Nephron (organoid): ENCODE results near the gene ARIH2.

Experiments used
- H3K27ac Mint-ChIP-seq, 3 experiments: 2 replicates each; pipeline ENCODE4 v1.8.0; 2020; ENCODE audit warnings: mixed read lengths in 3 of 3, mild to moderate bottlenecking in 2 of 3, moderate library complexity in 1 of 3
- H3K27me3 Mint-ChIP-seq: 2 replicates; pipeline ENCODE4 v1.8.0; 2021; ENCODE audit warnings: low read depth, mild to moderate bottlenecking, moderate library complexity, mixed read lengths
- H3K36me3 Mint-ChIP-seq: 2 replicates; pipeline ENCODE4 v1.8.0; 2020; ENCODE audit warnings: low read depth, mixed read lengths
- H3K4me1 Mint-ChIP-seq: 2 replicates; pipeline ENCODE4 v1.8.0; 2020; ENCODE audit warnings: mixed read lengths
- H3K4me3 Mint-ChIP-seq, 3 experiments: 2 replicates each; pipeline ENCODE4 v1.8.0; 2020; ENCODE audit warnings: mild to moderate bottlenecking in 3 of 3, mixed read lengths in 3 of 3, moderate library complexity in 2 of 3
- H3K9me3 Mint-ChIP-seq: 2 replicates; pipeline ENCODE4 v1.8.0; 2020; ENCODE audit warnings: mixed read lengths
- CTCF ChIP-seq, 3 experiments: fragments of 200-600 bp; sonication (generic); IDR thresholded peaks; one replicate each; pipeline ENCODE4 v1.5.0; 2021; ENCODE audit warnings: antibody characterized with exemption in 3 of 3; ENCODE audit not compliant: unreplicated experiment in 3 of 3

ARIH2 gene

GRCh38 chr3:49027634-49028033, 109.0 kb downstream of the ARIH2 start:
- peak overlapping the region in 1 of 3 experiments; percentile 48 for H3K27ac Mint-ChIP-seq

GRCh38 chr3:49028298-49028672, 109.6 kb downstream of the ARIH2 start:
- peak overlapping the region; percentile 19 to 90 (median 86) for H3K27ac Mint-ChIP-seq
- H3K4me1 Mint-ChIP-seq: peaks cover 34% of the 10 kb centered on the region
- no peak for TF ChIP-seq CTCF (IDR thresholded peaks at IDR 0.05; ENCODE audit: unreplicated experiment in 3 of 3)
- H3K4me3 Mint-ChIP-seq: peak overlapping the region; percentile 94 to 97 (median 95)
- H3K36me3 Mint-ChIP-seq: peaks cover 67% of the 10 kb centered on the region
- no peaks in the 10 kb centered on the region for H3K27me3 Mint-ChIP-seq
- H3K9me3 Mint-ChIP-seq: no peaks in the 10 kb centered on the region

More at GRCh38 chr3:49027634-49028033, 109.0 kb downstream of the ARIH2 start:
- TF ChIP-seq CTCF (IDR thresholded peaks at IDR 0.05; ENCODE audit: unreplicated experiment in 3 of 3): no peak
- H3K4me1 Mint-ChIP-seq: peaks cover 38% of the 10 kb centered on the region
- H3K36me3 Mint-ChIP-seq: peaks cover 64% of the 10 kb centered on the region
- H3K27me3 Mint-ChIP-seq: no peaks in the 10 kb centered on the region
- H3K9me3 Mint-ChIP-seq: no peaks in the 10 kb centered on the region
- H3K4me3 Mint-ChIP-seq: peak overlapping the region; percentile 94 to 97 (median 95)

GRCh38 chr3:49028673-49029562, 110.3 kb downstream of the ARIH2 start, which contains the start of gene IMPDH2:
IMPDH2 (minus strand) TSS chr3:49029398; CDS start chr3:49029350, 48 bp downstream.
- H3K4me3 Mint-ChIP-seq: peak within 1 kb of the TSS; percentile 94 to 97 (median 95)
- no peaks in the 10 kb centered on the region for H3K27me3 Mint-ChIP-seq
- no peak for TF ChIP-seq CTCF (IDR thresholded peaks at IDR 0.05; ENCODE audit: unreplicated experiment in 3 of 3)
- no peaks in the 10 kb centered on the region for H3K9me3 Mint-ChIP-seq
- H3K36me3 Mint-ChIP-seq: peaks cover 66% of the 10 kb centered on the region
- H3K27ac Mint-ChIP-seq: peak within 1 kb of the TSS; percentile 86 to 95 (median 90)
- peaks cover 33% of the 10 kb centered on the region for H3K4me1 Mint-ChIP-seq

- H3K27me3 Mint-ChIP-seq: no peaks in the 10 kb centered on the region
- H3K27ac Mint-ChIP-seq: peak overlapping the region; percentile 86 to 95 (median 90)
- H3K9me3 Mint-ChIP-seq: no peaks in the 10 kb centered on the region
- TF ChIP-seq CTCF (IDR thresholded peaks at IDR 0.05; ENCODE audit: unreplicated experiment in 3 of 3): no peak
- peak overlapping the region; percentile 94 to 97 (median 95) for H3K4me3 Mint-ChIP-seq
- peaks cover 64% of the 10 kb centered on the region for H3K36me3 Mint-ChIP-seq
- H3K4me1 Mint-ChIP-seq: peaks cover 33% of the 10 kb centered on the region
Observed at GRCh38 chr3:49029563-49029884, 110.9 kb downstream of the ARIH2 start.

- peak overlapping the region; percentile 80 to 90 (median 86) for H3K27ac Mint-ChIP-seq
- H3K4me1 Mint-ChIP-seq: peaks cover 32% of the 10 kb centered on the region
- peaks cover 64% of the 10 kb centered on the region for H3K36me3 Mint-ChIP-seq
- peak overlapping the region in 2 of 3 experiments; percentile 12 to 25 for H3K4me3 Mint-ChIP-seq
- TF ChIP-seq CTCF (IDR thresholded peaks at IDR 0.05; ENCODE audit: unreplicated experiment in 3 of 3): no peak
- H3K9me3 Mint-ChIP-seq: no peaks in the 10 kb centered on the region
- H3K27me3 Mint-ChIP-seq: no peaks in the 10 kb centered on the region
Observed at GRCh38 chr3:49030321-49030720, 111.7 kb downstream of the ARIH2 start.
